ENCODE data around the gene HRK. TPM values are rescaled to one million over a fixed set of nuclear protein-coding genes. Genes with fewer than 3 reads are reported as not detected.

The HRK gene
- total RNA-seq, 1 experiment from 2014 or later: not detected

GRCh38 chr12:116898669-116899068, 17.4 kb upstream of the HRK start:
- DNase-seq (ENCODE audit: low spot score): no peak

- no peak for DNase-seq (ENCODE audit: low spot score)
Measured at GRCh38 chr12:116897476-116897875, 16.2 kb upstream of the HRK start.

- no peak for DNase-seq (ENCODE audit: low spot score)
Measured at GRCh38 chr12:116896411-116896924, 15.2 kb upstream of the HRK start.

GRCh38 chr12:116894913-116895312, 13.7 kb upstream of the HRK start:
- no peak for DNase-seq (ENCODE audit: low spot score)

- DNase-seq (ENCODE audit: low spot score): peak; percentile 33
Measured at GRCh38 chr12:116892349-116893140, 11.3 kb upstream of the HRK start.

GRCh38 chr12:116891019-116891418, 9.8 kb upstream of the HRK start:
- no peak for DNase-seq (ENCODE audit: low spot score)

- no peak for DNase-seq (ENCODE audit: low spot score)
Measured at GRCh38 chr12:116890330-116890729, 9.1 kb upstream of the HRK start.

- DNase-seq (ENCODE audit: low spot score): no peak
Measured at GRCh38 chr12:116887897-116888296, 6.7 kb upstream of the HRK start.

- DNase-seq (ENCODE audit: low spot score): no peak
Measured at GRCh38 chr12:116887244-116887643, 6.0 kb upstream of the HRK start.

GRCh38 chr12:116885491-116885890, 4.2 kb upstream of the HRK start:
- DNase-seq (ENCODE audit: low spot score): peak; percentile 12

GRCh38 chr12:116884871-116885270, 3.6 kb upstream of the HRK start:
- DNase-seq (ENCODE audit: low spot score): no peak

- DNase-seq (ENCODE audit: low spot score): no peak
Measured at GRCh38 chr12:116882742-116883141, 1.5 kb upstream of the HRK start.

GRCh38 chr12:116881877-116882507, 751 bp upstream of the HRK start:
- DNase-seq (ENCODE audit: low spot score): no peak

- DNase-seq (ENCODE audit: low spot score): no peak
Measured at GRCh38 chr12:116880817-116881324, 370 bp downstream of the HRK start.

GRCh38 chr12:116880213-116880816, 926 bp downstream of the HRK start:
- no peak for DNase-seq (ENCODE audit: low spot score)

- DNase-seq (ENCODE audit: low spot score): no peak
Measured at GRCh38 chr12:116879509-116880212, 1.6 kb downstream of the HRK start.

- DNase-seq (ENCODE audit: low spot score): no peak
Measured at GRCh38 chr12:116878567-116879508, 2.4 kb downstream of the HRK start.

- DNase-seq (ENCODE audit: low spot score): no peak
Measured at GRCh38 chr12:116876151-116876869, 4.9 kb downstream of the HRK start.

GRCh38 chr12:116874324-116874995, 6.8 kb downstream of the HRK start:
- no peak for DNase-seq (ENCODE audit: low spot score)

Measured in HT-29 (cell line).